Parathyroid adenoma (tissue), 2 donors: ENCODE data around the gene CMPK1.
"Not testable (repeated sequence)": the region's sequence is repeated elsewhere in the genome, so short reads cannot be mapped to it uniquely, and the experiment has no call there.

Experiments used
- H2AFZ ChIP-seq: fragments of 300-600 bp; sonication (generic); one replicate; pipeline ENCODE4 v1.7.0; 2017; ENCODE audit warnings: antibody characterized with exemption, mild to moderate bottlenecking
- H3K27ac ChIP-seq: fragments of 300-600 bp; sonication (generic); one replicate; pipeline ENCODE4 v1.7.0; 2017
- H3K27me3 ChIP-seq: fragments of 300-600 bp; sonication (generic); one replicate; pipeline ENCODE4 v1.7.0; 2017; ENCODE audit warnings: low read length; ENCODE audit not compliant: control insufficient read depth, insufficient read depth
- H3K36me3 ChIP-seq: fragments of 300-600 bp; sonication (generic); one replicate; pipeline ENCODE4 v1.7.0; 2017; ENCODE audit warnings: low read length; ENCODE audit not compliant: control insufficient read depth, insufficient read depth
- H3K4me1 ChIP-seq: fragments of 300-600 bp; sonication (generic); one replicate; pipeline ENCODE4 v1.7.0; 2017; ENCODE audit warnings: control low read depth
- H3K4me2 ChIP-seq: fragments of 300-600 bp; sonication (generic); one replicate; pipeline ENCODE4 v1.7.0; 2017; ENCODE audit warnings: low read length
- H3K4me3 ChIP-seq: fragments of 300-600 bp; sonication (generic); one replicate; pipeline ENCODE4 v1.7.0; 2017; ENCODE audit warnings: low read depth, low read length
- H3K79me2 ChIP-seq: fragments of 300-600 bp; sonication (generic); one replicate; pipeline ENCODE4 v1.7.0; 2017; ENCODE audit warnings: control low read depth
- H3K9ac ChIP-seq: fragments of 300-600 bp; sonication (generic); one replicate; pipeline ENCODE4 v1.7.0; 2017; ENCODE audit warnings: mild to moderate bottlenecking
- H3K9me3 ChIP-seq: fragments of 300-600 bp; sonication (generic); one replicate; pipeline ENCODE4 v1.7.0; 2017; ENCODE audit warnings: low read length; ENCODE audit not compliant: control insufficient read depth
- TF ChIP-seq, protein P1 (sequence below): fragments of 300-600 bp; sonication (generic); IDR thresholded peaks from one replicate; pipeline ENCODE4 v1.7.0; 2017; ENCODE audit warnings: antibody characterized with exemption, mild to moderate bottlenecking
- donor health status: primary hyperparathyroidism.

The CMPK1 gene

GRCh38 chr1:47302472-47302871, 31.1 kb upstream of the CMPK1 start:
- Histone ChIP-seq H3K4me3 (no peak overlapping the region), H3K36me3 (no peaks in the 10 kb centered on the region), H3K27me3 (no peaks in the 10 kb centered on the region), H3K9ac (no peak overlapping the region), H3K27ac (no peak overlapping the region), H3K9me3 (no peaks in the 10 kb centered on the region), H2AFZ (no peak overlapping the region), H3K79me2 (no peaks in the 10 kb centered on the region), H3K4me1 (no peaks in the 10 kb centered on the region), H3K4me2 (no peak overlapping the region)
- TF ChIP-seq, protein P1, sequence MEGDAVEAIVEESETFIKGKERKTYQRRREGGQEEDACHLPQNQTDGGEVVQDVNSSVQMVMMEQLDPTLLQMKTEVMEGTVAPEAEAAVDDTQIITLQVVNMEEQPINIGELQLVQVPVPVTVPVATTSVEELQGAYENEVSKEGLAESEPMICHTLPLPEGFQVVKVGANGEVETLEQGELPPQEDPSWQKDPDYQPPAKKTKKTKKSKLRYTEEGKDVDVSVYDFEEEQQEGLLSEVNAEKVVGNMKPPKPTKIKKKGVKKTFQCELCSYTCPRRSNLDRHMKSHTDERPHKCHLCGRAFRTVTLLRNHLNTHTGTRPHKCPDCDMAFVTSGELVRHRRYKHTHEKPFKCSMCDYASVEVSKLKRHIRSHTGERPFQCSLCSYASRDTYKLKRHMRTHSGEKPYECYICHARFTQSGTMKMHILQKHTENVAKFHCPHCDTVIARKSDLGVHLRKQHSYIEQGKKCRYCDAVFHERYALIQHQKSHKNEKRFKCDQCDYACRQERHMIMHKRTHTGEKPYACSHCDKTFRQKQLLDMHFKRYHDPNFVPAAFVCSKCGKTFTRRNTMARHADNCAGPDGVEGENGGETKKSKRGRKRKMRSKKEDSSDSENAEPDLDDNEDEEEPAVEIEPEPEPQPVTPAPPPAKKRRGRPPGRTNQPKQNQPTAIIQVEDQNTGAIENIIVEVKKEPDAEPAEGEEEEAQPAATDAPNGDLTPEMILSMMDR, result no peak

GRCh38 chr1:47309427-47309826, 24.2 kb upstream of the CMPK1 start:
- Histone ChIP-seq H3K36me3 (no peaks in the 10 kb centered on the region), H3K9me3 (no peaks in the 10 kb centered on the region), H2AFZ (no peak overlapping the region), H3K27me3 (no peaks in the 10 kb centered on the region), H3K4me3 (no peak overlapping the region), H3K4me1 (no peaks in the 10 kb centered on the region), H3K79me2 (no peaks in the 10 kb centered on the region), H3K4me2 (no peak overlapping the region), H3K27ac (no peak overlapping the region), H3K9ac (no peak overlapping the region)
- TF ChIP-seq, protein P1, result no peak

DNA sequence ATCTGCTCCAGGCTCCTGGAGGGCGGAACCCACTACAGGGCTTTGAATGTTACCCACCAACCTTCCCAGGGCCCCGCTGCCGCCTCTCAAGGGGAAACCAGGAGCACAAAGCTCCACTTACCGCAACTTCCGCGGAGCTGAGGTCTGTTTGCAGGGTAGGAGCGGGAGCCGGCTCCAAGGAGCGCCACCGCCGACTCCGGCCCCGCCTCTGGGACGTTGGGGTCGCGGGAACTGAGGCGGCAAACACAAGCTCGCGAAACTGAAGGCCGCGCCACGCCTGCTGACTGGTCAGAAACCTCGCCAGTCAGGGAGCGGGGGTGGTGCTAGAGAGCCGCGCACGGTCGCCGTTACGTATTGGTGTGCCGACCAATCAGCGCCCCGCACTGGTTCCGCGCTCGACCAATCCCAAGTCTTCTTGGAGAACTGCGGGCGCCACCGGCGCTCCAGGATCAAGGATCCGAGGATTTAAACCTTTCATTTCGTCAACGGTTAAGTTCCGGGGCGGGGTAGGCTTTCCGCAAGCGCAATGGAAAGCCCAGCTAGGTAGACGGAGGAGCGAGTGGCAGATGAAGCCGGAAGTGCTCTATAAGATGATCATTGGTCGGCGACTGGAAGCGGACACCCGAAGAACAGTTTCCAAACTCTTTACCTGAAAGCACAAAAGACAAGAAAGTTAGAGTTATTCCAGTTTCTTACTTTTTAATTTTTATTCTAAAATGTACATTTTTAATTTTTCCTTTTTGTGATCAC, 19.5 kb upstream of the CMPK1 start, which contains the start of gene STIL:
TSS of gene STIL (minus strand) at position 233 of the 750 bp plus-strand sequence. CDS start 3,828 bp downstream, outside the sequence.
- Histone ChIP-seq H3K4me3 (peak within 1 kb of the TSS; percentile 90), H3K9me3 (no peaks in the 10 kb centered on the region), H3K27ac (peak within 1 kb of the TSS; percentile 65), H3K79me2 (no peaks in the 10 kb centered on the region), H3K4me1 (no peaks in the 10 kb centered on the region), H3K27me3 (no peaks in the 10 kb centered on the region), H3K9ac (no peak within 1 kb of the TSS), H3K4me2 (peak within 1 kb of the TSS; percentile 99), H3K36me3 (no peaks in the 10 kb centered on the region), H2AFZ (peak within 1 kb of the TSS; percentile 86)
- TF ChIP-seq, protein P1, result no peak

DNA sequence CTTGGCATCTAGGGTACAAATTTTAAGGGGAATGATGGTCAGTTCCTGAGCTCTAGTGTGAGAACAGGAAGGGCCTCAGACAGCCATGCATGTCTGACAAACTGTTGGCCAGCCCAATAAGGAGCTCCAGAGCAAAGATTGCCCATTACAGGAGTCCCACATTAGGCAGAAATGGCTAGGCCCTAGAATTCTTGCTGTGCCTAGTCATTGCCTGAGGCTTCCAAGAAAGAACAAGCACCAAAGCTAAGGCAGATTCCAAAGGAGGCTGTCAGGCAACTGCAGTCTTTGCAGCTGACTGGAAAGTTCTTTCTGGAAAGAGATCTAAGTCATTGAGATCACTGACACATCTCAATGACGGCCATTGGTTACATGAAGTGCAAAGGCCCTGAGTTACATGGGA, 15.7 kb upstream of the CMPK1 start:
- no peaks in the 10 kb centered on the region for H3K9me3 ChIP-seq
- no peaks in the 10 kb centered on the region for H3K79me2 ChIP-seq
- no peaks in the 10 kb centered on the region for H3K4me1 ChIP-seq
- H3K4me2 ChIP-seq, result no peak overlapping the region
- no peaks in the 10 kb centered on the region for H3K36me3 ChIP-seq
- H3K9ac ChIP-seq, result no peak overlapping the region
- H3K4me3 ChIP-seq, result no peak overlapping the region
- TF ChIP-seq, protein P1, result no peak
- H3K27me3 ChIP-seq, result no peaks in the 10 kb centered on the region
- no peak overlapping the region for H2AFZ ChIP-seq
- H3K27ac ChIP-seq, result no peak overlapping the region

DNA sequence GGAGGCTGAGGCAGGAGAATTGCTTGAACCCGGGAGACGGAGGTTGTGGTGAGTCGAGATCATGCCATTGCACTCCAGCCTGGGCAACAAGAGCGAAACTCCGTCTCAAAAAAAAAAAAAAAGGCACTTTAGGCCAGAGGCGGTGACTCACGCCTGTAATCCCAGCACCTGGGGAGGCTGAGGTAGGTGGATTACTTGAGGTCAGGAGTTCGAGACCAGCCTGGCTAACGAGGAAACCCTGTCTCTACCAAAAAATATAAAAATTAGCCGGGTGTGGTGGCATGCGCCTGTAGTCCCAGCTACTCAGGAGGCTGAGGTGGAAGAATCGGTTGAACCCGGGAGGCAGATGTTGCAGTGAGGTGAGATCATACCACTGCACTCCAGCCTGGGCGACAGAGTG, 13.6 kb upstream of the CMPK1 start:
- H3K9me3 ChIP-seq, H3K27me3 ChIP-seq, H2AFZ ChIP-seq, H3K9ac ChIP-seq, H3K27ac ChIP-seq, H3K79me2 ChIP-seq, H3K4me3 ChIP-seq, H3K4me2 ChIP-seq, H3K4me1 ChIP-seq, H3K36me3 ChIP-seq: not testable (repeated sequence)
